GM10248 (cell line): ENCODE measurements around the gene CCDC87.

Experiments used
- CTCF ChIA-PET: fragments of 300-600 bp; sonication (Branson Sonifier 250); formaldehyde crosslinking; extraction: SDS; loops from one replicate; lab custom pipeline; 2021; ENCODE audit warnings: antibody characterized with exemption; lab: Yijun Ruan, JAX
- POLR2A ChIA-PET: fragments of 350-650 bp; sonication (Branson Sonifier 250); formaldehyde crosslinking; extraction: SDS; loops from one replicate; lab custom pipeline; 2020; ENCODE audit warnings: antibody characterized with exemption; lab: Yijun Ruan, JAX
- DNase-seq: peaks from one replicate; pipeline ENCODE4 v3.0.0; 2012; ENCODE audit errors: extremely low spot score
- TF ChIP-seq, protein P1 (sequence below): IDR thresholded peaks from 2 replicates; pipeline ENCODE4 v1.5.1; 2012; ENCODE audit warnings: mild to moderate bottlenecking, low read depth; ENCODE audit errors: extremely low read depth, missing control alignments, control extremely low read depth

CCDC87 gene

GRCh38 chr11:66570079-66570849, 22.6 kb downstream of the CCDC87 start:
- TF ChIP-seq, protein P1, sequence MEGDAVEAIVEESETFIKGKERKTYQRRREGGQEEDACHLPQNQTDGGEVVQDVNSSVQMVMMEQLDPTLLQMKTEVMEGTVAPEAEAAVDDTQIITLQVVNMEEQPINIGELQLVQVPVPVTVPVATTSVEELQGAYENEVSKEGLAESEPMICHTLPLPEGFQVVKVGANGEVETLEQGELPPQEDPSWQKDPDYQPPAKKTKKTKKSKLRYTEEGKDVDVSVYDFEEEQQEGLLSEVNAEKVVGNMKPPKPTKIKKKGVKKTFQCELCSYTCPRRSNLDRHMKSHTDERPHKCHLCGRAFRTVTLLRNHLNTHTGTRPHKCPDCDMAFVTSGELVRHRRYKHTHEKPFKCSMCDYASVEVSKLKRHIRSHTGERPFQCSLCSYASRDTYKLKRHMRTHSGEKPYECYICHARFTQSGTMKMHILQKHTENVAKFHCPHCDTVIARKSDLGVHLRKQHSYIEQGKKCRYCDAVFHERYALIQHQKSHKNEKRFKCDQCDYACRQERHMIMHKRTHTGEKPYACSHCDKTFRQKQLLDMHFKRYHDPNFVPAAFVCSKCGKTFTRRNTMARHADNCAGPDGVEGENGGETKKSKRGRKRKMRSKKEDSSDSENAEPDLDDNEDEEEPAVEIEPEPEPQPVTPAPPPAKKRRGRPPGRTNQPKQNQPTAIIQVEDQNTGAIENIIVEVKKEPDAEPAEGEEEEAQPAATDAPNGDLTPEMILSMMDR: no peak
- ChIA-PET CTCF (interaction anchor here (0.9 to 4.4 kb wide), 7 partner anchors 7 to 108 kb away, joined by 3 to 23 read pairs (median 4); partner anchors contain the start of genes RBM4B and ZDHHC24), POLR2A (no interaction called here)
- no peak for DNase-seq

GRCh38 chr11:66569076-66569475, 23.8 kb downstream of the CCDC87 start:
- TF ChIP-seq, protein P1: no peak
- ChIA-PET POLR2A (interaction anchor here (1.2 kb wide), 1 partner anchor 23 kb away, joined by 3 read pairs; the partner anchor contains the start of gene ZDHHC24), CTCF (interaction anchor here (0.9 to 4.4 kb wide), 8 partner anchors 8 to 109 kb away, joined by 3 to 23 read pairs (median 4); partner anchors contain the start of gene RBM4B)
- no peak for DNase-seq

DNA sequence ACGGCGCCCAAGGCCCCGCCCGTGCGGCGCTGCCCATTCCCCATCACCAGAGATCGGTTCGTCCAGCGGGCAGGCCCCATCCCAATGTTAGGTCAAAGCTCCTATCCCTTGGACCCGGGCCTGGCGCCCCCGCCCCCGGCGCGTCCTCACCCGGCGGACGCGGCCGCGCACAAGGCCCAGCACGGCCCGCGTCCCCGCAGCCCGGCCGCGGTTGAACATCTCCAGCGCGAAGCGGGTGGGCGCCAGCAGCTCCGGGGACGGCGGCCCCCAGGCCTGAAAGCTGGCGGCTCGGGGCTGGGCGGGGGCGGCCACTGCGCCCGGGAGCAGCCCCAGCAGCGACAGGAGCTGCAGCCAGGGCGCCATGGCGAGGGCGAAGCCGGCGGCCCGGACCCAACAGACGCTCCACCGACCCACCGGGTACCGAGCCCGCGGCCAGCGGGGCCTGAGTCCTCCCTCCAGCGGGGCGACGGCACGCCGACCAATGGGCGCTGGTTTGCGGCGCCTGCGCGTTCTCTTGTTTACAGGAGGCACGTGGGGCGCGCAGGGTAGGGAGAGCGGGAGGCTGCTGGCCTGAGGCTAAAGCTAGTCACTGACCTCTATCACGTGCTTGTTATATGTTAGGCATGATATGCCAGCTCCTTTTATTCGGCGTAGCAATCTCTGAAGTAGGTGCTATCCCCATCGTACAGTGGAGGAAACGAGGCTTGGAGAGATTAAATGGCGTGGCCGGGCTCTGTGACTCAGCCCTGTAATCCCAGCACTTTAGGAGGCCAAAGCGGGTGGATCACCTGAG, 24.5 kb downstream of the CCDC87 start, which contains the start of gene CTSF:
Gene CTSF (minus strand): TSS at position 483 of the 793 bp plus-strand sequence. CDS start 120 bp downstream, at position 363.
- TF ChIP-seq, protein P1: no peak
- peak; percentile 92 for DNase-seq
- ChIA-PET CTCF (interaction anchor here (0.9 to 4.4 kb wide), 6 partner anchors 8 to 110 kb away, joined by 3 to 23 read pairs (median 5); partner anchors contain the start of gene RBM4B), POLR2A (interaction anchor here (1.2 kb wide), 1 partner anchor 22 kb away, joined by 3 read pairs; the partner anchor contains the start of gene ZDHHC24)

- TF ChIP-seq, protein P1: no peak
- ChIA-PET POLR2A (interaction anchor here (1.2 kb wide), 1 partner anchor 22 kb away, joined by 3 read pairs; the partner anchor contains the start of gene ZDHHC24), CTCF (interaction anchor here (1.0 to 4.4 kb wide), 4 partner anchors 10 to 110 kb away, joined by 3 to 23 read pairs (median 11); partner anchors contain the start of gene RBM4B)
- no peak for DNase-seq
These were observed 25.1 kb downstream of the CCDC87 start for GRCh38 chr11:66567787-66568123.

DNA sequence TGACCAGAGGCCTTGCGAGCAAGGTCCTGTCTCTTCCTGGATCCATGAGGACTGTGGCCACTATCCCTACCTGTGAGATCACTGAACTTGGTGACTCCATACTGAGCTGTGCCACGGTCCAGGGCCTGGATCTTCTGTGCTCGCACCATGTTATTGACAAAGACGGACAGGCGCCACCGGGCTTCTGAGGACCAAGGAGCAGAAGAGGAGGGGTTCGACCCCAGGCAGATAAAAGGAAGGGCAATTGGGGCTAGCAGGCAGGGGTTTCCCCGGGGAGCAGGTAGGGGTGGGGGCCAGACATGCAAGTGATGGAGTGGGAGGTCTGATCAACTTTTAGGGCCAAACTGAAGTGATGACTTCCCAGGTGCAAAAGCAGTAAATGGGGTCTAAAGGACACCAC, 26.6 kb downstream of the CCDC87 start:
- ChIA-PET CTCF (interaction anchor here (1.1 to 4.4 kb wide), 2 partner anchors 25 to 112 kb away, joined by 3 to 23 read pairs; partner anchors contain the start of gene RBM4B), POLR2A (interaction anchor here (0.6 kb wide), 1 partner anchor 14 kb away, joined by 4 read pairs; no protein-coding TSS in a partner anchor)
- TF ChIP-seq, protein P1: no peak
- no peak for DNase-seq

GRCh38 chr11:66564984-66565383, 27.9 kb downstream of the CCDC87 start:
- DNase-seq: no peak
- ChIA-PET CTCF (interaction anchor here (0.7 kb wide), 1 partner anchor 8 kb away, joined by 3 read pairs; no protein-coding TSS in a partner anchor), POLR2A (no interaction called here)
- TF ChIP-seq, protein P1: no peak
